K562 (cell line): ENCODE results near the gene GHRL. TPM values are rescaled to one million over a fixed set of nuclear protein-coding genes. Genes with fewer than 3 reads are reported as not detected.

ENCODE experiments used
- ATAC-seq: fragments of 200-7000 bp; cut with Tn5 transposase; 3 replicates; pipeline ENCODE4 v1.9.1; 2020; ENCODE audit warnings: moderate library complexity
- BruUV-seq: library from RNA; stranded (reverse); fragments of 400-500 nt; replicated peaks from 2 replicates; lab custom pipeline; 2021; lab: Mats Ljungman, UMichigan
- CTCF ChIA-PET: fragments of 300-600 bp; formaldehyde crosslinking; extraction: SDS; loops from one replicate; lab custom pipeline; 2021; ENCODE audit warnings: low intra/inter-chr PET ratio; lab: Yijun Ruan, JAX
- POLR2A ChIA-PET: fragments of 300-600, 350-650 bp; sonication (Branson Sonifier 250); formaldehyde crosslinking; extraction: SDS; loops from one replicate; lab custom pipeline; 2021; ENCODE audit warnings: antibody characterized with exemption, inconsistent platforms; lab: Yijun Ruan, JAX
- DNase-seq, 4 experiments: peaks; one replicate each; pipeline versions ENCODE4 v3.0.0 to v3.0.0-alpha.2; 2011 to 2018; ENCODE audit warnings: low spot score in 3 of 4, mixed read lengths in 3 of 4; ENCODE audit errors: extremely low read depth in 1 of 4
- FAIRE-seq: peaks from 2 replicates; lab custom pipeline; 2011; peaks lifted over from hg19 to GRCh38; lab: Jason Lieb, UNC
- H2AFZ ChIP-seq: 2 replicates; pipeline ENCODE4 v1.6.0; 2011; ENCODE audit warnings: low read depth, low read length, control low read depth, inconsistent platforms
- H3K27ac ChIP-seq: fragments of 200-600 bp; 3 replicates; pipeline ENCODE4 v1.8.0; 2011; ENCODE audit warnings: low read depth, mild to moderate bottlenecking, control low read depth, inconsistent platforms, low read length, moderate library complexity, mixed read lengths; ENCODE audit errors: extremely low read depth
- H3K27me3 ChIP-seq, 2 experiments: fragments of 300-600 bp in 1 of 2; 2 replicates in 1 of 2; 3 replicates in 1 of 2; pipeline versions ENCODE4 v1.6.0 to v1.8.0; 2011; ENCODE audit warnings: inconsistent platforms in 2 of 2, low read length in 2 of 2, mild to moderate bottlenecking in 1 of 2, mixed read lengths in 1 of 2, moderate library complexity in 1 of 2; ENCODE audit not compliant: control insufficient read depth in 2 of 2, insufficient read depth in 2 of 2
- H3K36me3 ChIP-seq: fragments of 300-600 bp; 3 replicates; pipeline ENCODE4 v1.8.0; 2011; ENCODE audit warnings: mild to moderate bottlenecking, low read length, inconsistent platforms; ENCODE audit not compliant: control insufficient read depth, insufficient read depth
- H3K4me1 ChIP-seq, 2 experiments: fragments of 200-600 bp in 1 of 2; replicated peaks in 1 of 2; 2 replicates in 1 of 2; 3 replicates in 1 of 2; pipeline versions ENCODE4 v1.5.1 to v1.8.0; 2011; ENCODE audit warnings: inconsistent platforms in 2 of 2, low read length in 2 of 2, mild to moderate bottlenecking in 1 of 2, mixed read lengths in 1 of 2, moderate library complexity in 1 of 2; ENCODE audit not compliant: control insufficient read depth in 2 of 2, insufficient read depth in 2 of 2
- H3K4me2 ChIP-seq: 2 replicates; pipeline ENCODE4 v1.6.1; 2011; ENCODE audit warnings: low read length, control low read depth, inconsistent platforms, mixed read lengths; ENCODE audit not compliant: insufficient read depth
- H3K4me3 ChIP-seq: fragments of 200-600 bp; sonication (generic), shearing (Covaris generic); 2 replicates; pipeline ENCODE4 v1.5.1; 2016; ENCODE audit warnings: control low read depth, inconsistent platforms
- H3K79me2 ChIP-seq: fragments of 200-600 bp; 3 replicates; pipeline ENCODE4 v1.8.0; 2011; ENCODE audit warnings: low read length, inconsistent platforms; ENCODE audit not compliant: control insufficient read depth, insufficient read depth
- H3K9ac ChIP-seq, 2 experiments: 2 replicates each; pipeline versions ENCODE4 v1.6.0 to v1.6.1; 2011; ENCODE audit warnings: low read depth in 2 of 2, low read length in 2 of 2, control low read depth in 1 of 2, inconsistent platforms in 1 of 2, mild to moderate bottlenecking in 1 of 2, mixed read lengths in 1 of 2; ENCODE audit not compliant: insufficient read depth in 1 of 2
- H3K9me1 ChIP-seq: one replicate; pipeline ENCODE4 v1.6.0; 2011; ENCODE audit warnings: inconsistent platforms, mild to moderate bottlenecking, low read length, moderate library complexity; ENCODE audit not compliant: control insufficient read depth, insufficient read depth
- H3K9me3 ChIP-seq: replicated peaks from 2 replicates; pipeline ENCODE4 v1.5.1; 2011; ENCODE audit warnings: low read depth, low read length, inconsistent platforms; ENCODE audit not compliant: control insufficient read depth, insufficient read depth
- H4K20me1 ChIP-seq: replicated peaks from 2 replicates; pipeline ENCODE4 v1.6.1; 2011; ENCODE audit warnings: low read length, inconsistent platforms, mixed read lengths; ENCODE audit not compliant: control insufficient read depth, insufficient read depth
- GABPB1 ChIP-seq: sonication (generic); formaldehyde crosslinking; IDR thresholded peaks from 2 replicates; pipeline ENCODE4 v1.8.0; 2022; ENCODE audit warnings: mild to moderate bottlenecking, missing genetic modification reagents
- IRF9 ChIP-seq: fragments of 450-650 bp; IDR thresholded peaks from 2 replicates; pipeline ENCODE4 v1.6.1; 2016; ENCODE audit warnings: missing biosample characterization, missing genetic modification characterization
- NONO ChIP-seq, 2 experiments: fragments of 200-400 bp in 1 of 2; fragments of 450-650 bp in 1 of 2; formaldehyde crosslinking in 1 of 2; IDR thresholded peaks; 2 replicates each; pipeline ENCODE4 v1.6.1; 2017; ENCODE audit warnings: low read depth in 2 of 2, mild to moderate bottlenecking in 2 of 2, moderate library complexity in 2 of 2, low read length in 1 of 2
- POLR2B ChIP-seq: fragments of 450-650 bp; IDR thresholded peaks from 2 replicates; pipeline ENCODE4 v1.6.1; 2018; ENCODE audit warnings: low read depth; ENCODE audit not compliant: partially characterized antibody
- PPARD ChIP-seq: fragments of 250-450 bp; sonication (Bioruptor Pico); IDR thresholded peaks from 2 replicates; pipeline ENCODE4 v1.8.0; 2022; ENCODE audit warnings: inconsistent platforms, mild to moderate bottlenecking, moderate library complexity
- SRSF7 ChIP-seq: fragments of 200-400 bp; formaldehyde crosslinking; optimal IDR thresholded peaks from 2 replicates; pipeline ENCODE3; 2017; ENCODE audit warnings: mild to moderate bottlenecking, low read depth, low read length
- ZNF780A ChIP-seq: fragments of 250-450 bp; sonication (Bioruptor Pico); IDR thresholded peaks from 2 replicates; pipeline ENCODE4 v1.5.0; 2021; ENCODE audit warnings: mild to moderate bottlenecking
- WGBS: fragments of 100-300 bp; shearing (Covaris generic); methylation state at CpG from one replicate; pipeline ENCODE4 v1.1.6; 2016; ENCODE audit warnings: low coverage, mixed read lengths; ENCODE audit not compliant: insufficient coverage; ENCODE audit errors: missing lambda C conversion rate; 5-methylcytosine and 5-hydroxymethylcytosine counted together
- in situ Hi-C: fragments of 300-500 bp; cut with MboI; formaldehyde crosslinking; loops from 4 replicates; pipeline ENCODE4 v1.15.0; 2018; ENCODE audit warnings: inconsistent platforms, mixed read lengths
- intact Hi-C: fragments of 100-400 bp; cut with micrococcal nuclease; formaldehyde crosslinking; loops from 2 replicates; pipeline ENCODE4 v1.14.2; 2022
- polyA plus RNA-seq, 8 experiments: library from polyadenylated mRNA; depleted of rRNA in 4 of 8; stranded (reverse) in 5 of 8; unstranded in 3 of 8; fragments of >200 nt; fragmentation: Nextera tagmentation in 2 of 8; fragmentation: Illumina TruSeq in 1 of 8; extraction: Ambion mirVana in 2 of 8; extraction: Trizol in 1 of 8; gene quantifications; 2 replicates each; pipeline versions ENCODE4 v1.2.1 to v1.2.3, GENCODE V29; 2011 to 2014; ENCODE audit warnings: inconsistent platforms in 1 of 8, missing spikeins in 1 of 8
- total RNA-seq, 7 experiments: library from RNA; depleted of rRNA in 6 of 7; stranded (reverse); fragments of >200 nt in 6 of 7; fragmentation: Illumina TruSeq in 2 of 7; extraction: Trizol in 2 of 7; gene quantifications; 2 replicates each; pipeline versions ENCODE4 v1.2.1 to v1.2.3, GENCODE V29; 2011 to 2021; ENCODE audit warnings: low replicate concordance in 1 of 7

GHRL gene
- total and polyA plus RNA-seq, 9 of the 15 experiments (the other 6 are each of a cell fraction or from before 2014, with no cell fraction given) = 0.08 to 0.29 (median 0.15) TPM; not detected in 5

- no peak for ATAC-seq
- DNase-seq = no peak
- peaks cover 51% of the 10 kb centered on the region for H3K36me3 ChIP-seq
Measured at GRCh38 chr3:10285272-10286132, 7.2 kb downstream of the GHRL start.

More at GRCh38 chr3:10285272-10286132, 7.2 kb downstream of the GHRL start:
- in situ Hi-C loops (no loop called here), intact Hi-C loops (no loop called here)
- 85% methylated on average over 12 of the region's 12 CpGs for WGBS
- no peaks in the 10 kb centered on the region for H3K9me3 ChIP-seq
- no peaks in the 10 kb centered on the region for H3K9me1 ChIP-seq
- no peak overlapping the region for H3K27ac ChIP-seq
- no peak overlapping the region for H3K4me2 ChIP-seq
- no peaks in the 10 kb centered on the region for H4K20me1 ChIP-seq
- H3K4me1 ChIP-seq = peaks cover 2 to 3% of the 10 kb centered on the region in 2 experiments; a peak in 3 of 5 replicates
- CTCF ChIA-PET = no interaction called here
- H3K4me3 ChIP-seq = no peak overlapping the region
- H3K79me2 ChIP-seq = no peaks in the 10 kb centered on the region
- no peaks in the 10 kb centered on the region for H3K27me3 ChIP-seq
- FAIRE-seq = no peak
- TF ChIP-seq GABPB1 (CRISPR knock-in tag) (no peak), ZNF780A (CRISPR knock-in tag) (no peak), IRF9 (no peak), POLR2B (no peak), NONO (IDR thresholded peaks at IDR 0.05; ENCODE audit: low read depth in 2 of 2, low read length in 1 of 2) (no peak), PPARD (CRISPR knock-in tag) (no peak), SRSF7 (no peak)
- BruUV-seq = no TSS peak
- H2AFZ ChIP-seq = no peak overlapping the region
- POLR2A ChIA-PET = interaction anchor here (0.7 to 2.8 kb wide), 6 partner anchors 9 to 35 kb away, joined by 3 to 9 read pairs (median 4); no protein-coding TSS in a partner anchor
- no peak overlapping the region for H3K9ac ChIP-seq
